GM21786 (cell line): ENCODE results near the gene MYOG.

Experiments used
- ATAC-seq: cut with Tn5 transposase; IDR thresholded peaks from one replicate; pipeline ENCODE4 v1.9.1; 2021; ENCODE audit not compliant: unreplicated experiment

Gene MYOG

GRCh38 chr1:203085528-203086406 lies at the start of gene MYOG:
Gene MYOG (minus strand): TSS chr1:203086012. CDS start chr1:203085961, 51 bp downstream.
- ATAC-seq, result no peak

DNA sequence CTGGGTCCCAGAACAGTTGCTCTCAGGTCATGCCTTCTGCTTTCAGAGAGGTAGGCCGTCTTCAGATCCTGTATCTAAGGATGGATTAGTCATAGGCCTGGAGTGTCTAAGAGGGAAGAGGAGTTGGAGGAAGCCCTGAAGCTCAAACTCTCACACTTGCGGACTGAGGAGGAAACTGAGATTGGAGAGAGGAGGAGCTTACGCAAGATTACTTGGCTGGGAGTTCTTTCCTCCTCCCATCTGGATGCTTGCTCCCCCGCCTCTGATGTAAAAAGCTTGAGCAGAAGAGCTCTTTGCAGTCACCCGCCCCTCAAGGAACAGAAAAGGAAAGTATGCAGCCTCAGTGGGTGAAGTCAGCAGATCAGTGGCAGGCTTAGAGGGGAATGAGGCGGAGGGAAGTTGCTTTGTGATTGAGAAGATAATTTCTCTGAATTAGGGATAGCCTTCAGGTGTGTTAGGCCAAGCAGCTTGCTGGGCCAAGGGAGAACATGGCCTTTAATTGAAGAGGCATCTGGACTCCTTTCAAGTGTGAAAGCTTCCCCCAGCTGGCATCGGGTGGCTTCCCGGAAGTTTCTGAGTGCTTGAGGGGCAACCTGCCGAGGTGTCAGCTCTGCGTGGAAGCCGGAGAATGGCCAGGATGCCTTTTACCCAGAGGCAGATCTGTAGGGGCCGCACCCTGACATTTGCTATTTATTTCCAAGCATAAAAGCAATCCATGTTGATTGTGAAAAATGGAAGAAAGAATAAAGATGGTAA lies 48.3 kb upstream of the MYOG start:
- ATAC-seq, result no peak

- ATAC-seq, result no peak
Measured at GRCh38 chr1:203131548-203132200, 45.9 kb upstream of the MYOG start.

DNA sequence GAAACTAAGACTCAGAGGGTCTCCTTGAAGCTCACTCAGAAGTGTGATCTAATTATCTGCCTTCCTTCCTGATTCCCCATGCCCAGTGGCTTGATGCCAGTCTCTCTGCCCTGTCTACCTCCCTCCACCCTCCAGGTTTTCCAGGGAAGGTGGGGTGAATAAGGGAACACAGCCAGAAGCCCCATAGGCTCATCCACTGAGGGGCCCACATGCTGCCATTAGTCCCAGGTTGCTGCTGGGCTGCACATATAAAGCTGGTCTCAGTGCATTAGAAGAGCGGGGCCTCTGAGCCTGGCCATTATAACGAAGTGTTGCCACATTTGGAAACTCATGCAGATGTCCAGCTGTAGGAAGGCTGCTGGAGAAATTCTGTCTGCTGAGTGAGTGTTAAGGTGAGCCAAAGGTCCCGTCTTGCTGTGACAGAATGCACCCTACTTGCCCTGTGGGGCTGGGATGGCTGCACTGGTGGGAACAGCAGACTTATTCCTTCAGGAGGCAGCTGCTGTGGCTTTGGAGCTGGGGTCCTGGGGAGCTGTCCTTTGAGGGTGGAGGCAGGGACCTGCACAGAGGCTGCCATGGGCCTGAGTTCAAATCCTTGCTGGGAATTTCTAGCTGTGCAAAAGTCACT lies 44.7 kb upstream of the MYOG start:
- ATAC-seq, result no peak

DNA sequence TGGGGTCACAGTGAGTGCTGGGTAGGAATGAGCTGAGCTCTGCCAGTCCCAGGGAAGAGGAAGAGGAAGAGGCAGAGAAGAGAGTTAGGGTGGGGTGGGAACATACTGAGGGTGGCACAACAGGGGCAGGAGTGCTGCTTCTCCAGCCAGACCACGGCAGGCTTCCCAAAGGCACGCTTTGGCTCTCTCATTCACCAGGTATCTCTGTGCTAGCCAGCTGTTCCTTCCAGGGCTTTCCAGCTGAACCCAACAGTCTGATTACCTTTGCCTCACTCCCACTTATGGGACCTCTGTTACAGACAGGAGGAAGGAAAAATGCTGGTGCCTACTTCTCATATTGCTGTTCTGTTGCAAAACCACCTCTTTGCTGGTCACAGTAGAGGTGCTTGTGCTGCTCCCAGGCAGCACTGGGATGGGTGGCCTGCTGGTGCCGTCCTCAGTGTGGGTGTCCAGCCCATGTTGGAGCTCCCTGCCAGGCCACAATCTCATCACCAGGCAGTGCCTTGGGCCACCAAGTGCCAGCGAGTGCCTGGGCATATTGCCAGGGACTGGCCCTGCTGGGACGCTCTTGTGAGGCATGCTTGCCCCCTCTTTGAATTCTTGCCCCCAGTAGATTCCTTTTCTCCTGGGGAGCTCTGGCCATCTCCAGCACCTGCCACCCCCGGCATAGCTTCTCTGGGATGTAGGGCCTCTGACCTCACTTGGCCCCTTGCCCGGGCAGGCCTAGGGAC lies 43.9 kb upstream of the MYOG start:
- ATAC-seq, result no peak

DNA sequence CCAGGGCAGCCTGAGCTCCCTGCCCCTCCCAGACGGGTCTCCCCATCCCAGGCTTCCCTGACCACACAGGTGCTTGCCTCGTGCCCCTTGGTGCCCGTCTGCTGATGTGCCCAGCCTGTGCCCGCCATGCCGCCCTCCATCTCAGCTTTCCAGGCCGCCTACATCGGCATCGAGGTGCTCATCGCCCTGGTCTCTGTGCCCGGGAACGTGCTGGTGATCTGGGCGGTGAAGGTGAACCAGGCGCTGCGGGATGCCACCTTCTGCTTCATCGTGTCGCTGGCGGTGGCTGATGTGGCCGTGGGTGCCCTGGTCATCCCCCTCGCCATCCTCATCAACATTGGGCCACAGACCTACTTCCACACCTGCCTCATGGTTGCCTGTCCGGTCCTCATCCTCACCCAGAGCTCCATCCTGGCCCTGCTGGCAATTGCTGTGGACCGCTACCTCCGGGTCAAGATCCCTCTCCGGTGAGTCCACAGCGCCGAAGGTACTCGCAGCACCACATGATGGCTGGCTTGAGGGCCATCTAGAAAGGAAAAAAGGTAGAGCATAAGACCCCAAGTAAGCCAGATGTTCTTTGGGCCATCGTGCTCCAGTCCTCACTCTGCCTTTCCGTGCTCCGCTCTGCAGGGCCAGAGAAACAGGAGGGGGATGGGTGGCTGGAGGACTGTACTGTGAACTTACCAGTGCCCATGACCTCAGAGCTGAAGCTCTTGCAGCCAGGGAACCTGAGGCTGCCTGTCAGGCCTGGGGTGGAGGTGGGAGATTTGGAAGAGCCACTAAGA lies 43.1 kb upstream of the MYOG start:
- ATAC-seq, result no peak

- no peak for ATAC-seq
Measured at GRCh38 chr1:203128431-203128715, 42.6 kb upstream of the MYOG start.

- ATAC-seq, result no peak
Measured at GRCh38 chr1:203127666-203128430, 42.0 kb upstream of the MYOG start, which contains the start of gene ADORA1. Gene ADORA1 (plus strand): TSS chr1:203127726. CDS start chr1:203128842, 1,116 bp downstream.

DNA sequence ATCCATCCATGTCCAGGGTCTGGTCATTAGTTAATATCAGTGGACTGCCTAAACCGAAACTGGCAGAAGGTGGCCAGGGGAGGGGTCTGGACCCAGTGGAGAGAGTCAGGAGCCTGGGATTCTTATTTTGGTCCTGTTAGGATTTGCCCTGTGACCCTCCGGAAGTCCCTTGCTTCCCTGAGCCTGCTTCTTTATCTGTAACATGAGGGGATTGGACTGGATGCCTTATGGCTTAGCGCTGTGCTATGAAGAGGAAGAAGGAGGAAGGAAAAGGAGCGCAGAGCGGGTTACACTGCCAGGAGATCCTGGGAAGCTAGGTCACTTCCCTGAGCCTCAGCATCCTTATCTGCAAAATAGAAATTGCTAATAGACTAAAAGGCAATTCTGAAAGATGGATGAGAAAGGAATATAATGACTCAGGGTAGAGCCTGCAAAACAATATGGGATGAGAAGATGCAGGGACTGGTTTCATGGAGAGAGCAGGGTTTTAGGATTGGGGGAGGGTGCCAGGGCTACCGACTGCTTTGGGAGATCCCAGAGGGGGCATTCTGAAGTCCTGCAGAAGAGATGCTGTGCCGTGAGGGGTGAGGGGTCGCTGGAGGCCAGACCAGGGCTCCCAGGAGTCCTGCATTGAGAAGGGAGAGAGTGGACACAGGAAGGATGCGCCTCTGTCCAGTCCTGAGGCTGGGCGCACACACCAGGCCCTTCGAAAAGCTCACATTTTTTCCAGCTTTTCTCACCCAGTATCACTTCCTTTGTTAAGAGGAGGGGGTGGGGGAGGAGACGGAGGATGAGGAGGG lies 41.3 kb upstream of the MYOG start:
- ATAC-seq, result no peak

DNA sequence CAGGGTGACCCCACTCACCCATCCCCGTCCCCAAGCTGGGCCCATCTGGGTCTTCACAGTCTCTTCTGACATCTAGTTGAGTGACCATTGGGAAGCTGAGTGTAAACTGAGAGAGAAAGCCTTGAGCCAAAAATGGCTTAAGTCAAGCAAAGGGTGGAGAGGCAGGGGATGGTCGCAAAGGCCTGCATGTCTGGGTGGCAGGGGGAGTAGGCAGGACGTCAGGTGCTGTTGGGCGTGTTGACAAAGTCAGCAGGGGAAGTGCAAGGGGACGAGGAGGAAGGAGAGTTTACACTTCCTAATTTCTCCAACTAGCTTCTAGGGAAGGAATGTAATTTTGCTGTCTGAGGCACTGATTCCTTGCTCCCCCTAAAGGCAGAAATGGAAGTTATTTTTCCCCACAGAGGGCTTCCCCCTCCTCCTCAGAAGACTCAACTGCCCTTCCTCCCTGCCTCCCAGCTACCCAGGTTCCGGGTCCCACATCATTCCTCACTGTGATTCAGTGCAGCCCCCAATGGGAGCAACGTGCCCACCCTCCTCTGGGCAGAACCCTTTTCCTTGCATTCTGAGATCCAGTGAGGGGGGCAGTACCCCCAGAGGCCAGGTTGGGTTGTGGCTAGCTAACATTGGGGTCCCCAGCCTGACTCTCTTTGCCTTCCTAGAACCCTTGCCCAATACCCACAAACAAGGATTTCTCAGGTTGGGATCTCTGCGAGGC lies 40.5 kb upstream of the MYOG start:
- no peak for ATAC-seq

GRCh38 chr1:203124546-203125317 lies 38.9 kb upstream of the MYOG start:
- no peak for ATAC-seq

- no peak for ATAC-seq
Measured at GRCh38 chr1:203124011-203124410, 38.2 kb upstream of the MYOG start.

- no peak for ATAC-seq
Measured at GRCh38 chr1:203122159-203122558, 36.3 kb upstream of the MYOG start.

GRCh38 chr1:203121186-203122015 lies 35.6 kb upstream of the MYOG start:
- no peak for ATAC-seq

DNA sequence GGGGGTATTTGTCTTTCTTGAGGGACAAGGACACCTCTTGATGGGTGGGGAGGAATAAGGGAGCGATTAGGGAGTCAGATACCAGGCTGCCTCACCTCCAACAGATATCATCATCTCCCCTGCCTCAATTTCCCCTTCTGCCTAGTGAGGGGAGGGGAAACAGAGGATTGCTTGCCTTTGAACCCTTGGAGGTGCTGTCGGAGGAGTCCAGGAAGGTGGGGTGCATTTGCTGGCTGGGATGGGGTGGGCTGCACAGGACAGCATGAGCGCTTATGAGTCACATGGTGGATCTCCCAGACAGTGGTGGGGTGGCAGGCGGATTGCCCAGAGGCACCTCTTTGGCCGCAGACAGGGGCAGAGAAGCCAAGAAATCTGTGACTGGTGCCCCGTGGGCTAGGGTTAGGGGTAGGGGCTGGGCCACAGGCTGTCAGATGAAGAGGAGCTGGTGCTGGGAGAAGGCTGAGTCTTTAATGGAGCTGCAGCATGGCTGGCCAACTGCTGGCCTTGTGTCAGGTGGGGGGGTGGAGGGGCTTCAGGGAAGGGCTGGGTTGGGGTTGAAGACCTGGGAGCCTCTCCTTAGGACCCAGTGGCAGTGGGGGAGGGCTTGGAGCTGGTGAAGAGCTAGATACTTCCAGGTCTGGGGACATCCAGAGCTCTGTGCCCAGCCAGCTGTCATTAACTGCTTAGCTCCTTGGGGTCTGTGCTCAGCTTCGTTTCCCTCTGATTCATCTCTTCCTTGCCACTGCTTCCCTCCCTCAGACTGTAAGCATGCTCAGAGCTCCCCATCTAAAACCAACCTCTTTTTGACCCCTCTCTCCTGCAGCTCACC lies 34.7 kb upstream of the MYOG start:
- no peak for ATAC-seq
